GM12872 (cell line): ENCODE measurements around the gene SIPA1L2.

Experiments used
- CTCF ChIP-seq: IDR thresholded peaks from 3 replicates; pipeline ENCODE4 v1.5.1; 2011; ENCODE audit warnings: low read depth, mild to moderate bottlenecking, low read length, moderate library complexity; ENCODE audit not compliant: insufficient read depth

SIPA1L2 gene

GRCh38 chr1:232621050-232621449, 8.9 kb downstream of the SIPA1L2 start:
- TF ChIP-seq CTCF, result no peak

GRCh38 chr1:232620356-232620969, 9.5 kb downstream of the SIPA1L2 start:
- TF ChIP-seq CTCF, result no peak

GRCh38 chr1:232617237-232617636, 12.7 kb downstream of the SIPA1L2 start:
- TF ChIP-seq CTCF, result no peak

- TF ChIP-seq CTCF, result no peak
Observed at GRCh38 chr1:232615306-232615800, 14.6 kb downstream of the SIPA1L2 start.

GRCh38 chr1:232614811-232615210, 15.1 kb downstream of the SIPA1L2 start:
- no peak for TF ChIP-seq CTCF

GRCh38 chr1:232613752-232614381, 16.1 kb downstream of the SIPA1L2 start:
- TF ChIP-seq CTCF, result no peak

GRCh38 chr1:232611834-232612233, 18.1 kb downstream of the SIPA1L2 start:
- no peak; the same call in 2 of the 3 replicates for TF ChIP-seq CTCF
